ENCODE data around the gene SEMA4F.

SEMA4F gene

GRCh38 chr2:74724496-74724895 is 70.4 kb downstream of the SEMA4F start:
- TF ChIP-seq, protein P1, sequence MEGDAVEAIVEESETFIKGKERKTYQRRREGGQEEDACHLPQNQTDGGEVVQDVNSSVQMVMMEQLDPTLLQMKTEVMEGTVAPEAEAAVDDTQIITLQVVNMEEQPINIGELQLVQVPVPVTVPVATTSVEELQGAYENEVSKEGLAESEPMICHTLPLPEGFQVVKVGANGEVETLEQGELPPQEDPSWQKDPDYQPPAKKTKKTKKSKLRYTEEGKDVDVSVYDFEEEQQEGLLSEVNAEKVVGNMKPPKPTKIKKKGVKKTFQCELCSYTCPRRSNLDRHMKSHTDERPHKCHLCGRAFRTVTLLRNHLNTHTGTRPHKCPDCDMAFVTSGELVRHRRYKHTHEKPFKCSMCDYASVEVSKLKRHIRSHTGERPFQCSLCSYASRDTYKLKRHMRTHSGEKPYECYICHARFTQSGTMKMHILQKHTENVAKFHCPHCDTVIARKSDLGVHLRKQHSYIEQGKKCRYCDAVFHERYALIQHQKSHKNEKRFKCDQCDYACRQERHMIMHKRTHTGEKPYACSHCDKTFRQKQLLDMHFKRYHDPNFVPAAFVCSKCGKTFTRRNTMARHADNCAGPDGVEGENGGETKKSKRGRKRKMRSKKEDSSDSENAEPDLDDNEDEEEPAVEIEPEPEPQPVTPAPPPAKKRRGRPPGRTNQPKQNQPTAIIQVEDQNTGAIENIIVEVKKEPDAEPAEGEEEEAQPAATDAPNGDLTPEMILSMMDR (IDR thresholded peaks at IDR 0.05; ENCODE audit: low read depth, low read length): no peak
- DNase-seq (ENCODE audit: low read depth in 2 of 2): no peak
- no peak overlapping the region for H3K4me3 ChIP-seq (replicated peaks in 1 of 2; ENCODE audit: low read depth in 2 of 2, low read length in 2 of 2)

GRCh38 chr2:74725287-74725686 is 71.2 kb downstream of the SEMA4F start:
- TF ChIP-seq, protein P1 (IDR thresholded peaks at IDR 0.05; ENCODE audit: low read depth, low read length): no peak
- DNase-seq (ENCODE audit: low read depth in 2 of 2): peak in 1 of 2 donors; percentile 25
- H3K4me3 ChIP-seq (replicated peaks in 1 of 2; ENCODE audit: low read depth in 2 of 2, low read length in 2 of 2): no peak overlapping the region

GRCh38 chr2:74728842-74729241 is 74.8 kb downstream of the SEMA4F start:
- TF ChIP-seq, protein P1 (IDR thresholded peaks at IDR 0.05; ENCODE audit: low read depth, low read length): no peak
- no peak overlapping the region for H3K4me3 ChIP-seq (replicated peaks in 1 of 2; ENCODE audit: low read depth in 2 of 2, low read length in 2 of 2)

GRCh38 chr2:74730530-74730929 is 76.5 kb downstream of the SEMA4F start:
- TF ChIP-seq, protein P1 (IDR thresholded peaks at IDR 0.05; ENCODE audit: low read depth, low read length): no peak
- H3K4me3 ChIP-seq (replicated peaks in 1 of 2; ENCODE audit: low read depth in 2 of 2, low read length in 2 of 2): no peak overlapping the region
- DNase-seq (ENCODE audit: low read depth in 2 of 2): no peak

More at GRCh38 chr2:74728842-74729241, 74.8 kb downstream of the SEMA4F start:
- DNase-seq (ENCODE audit: low read depth in 2 of 2): no peak
